Measurements from ENCODE around the gene C2orf49.

The C2orf49 gene

GRCh38 chr2:105384216-105384615 lies 46.9 kb downstream of the C2orf49 start:
- DNase-seq, result no peak

GRCh38 chr2:105384861-105385260 lies 47.5 kb downstream of the C2orf49 start:
- no peak for DNase-seq

GRCh38 chr2:105385731-105386540 lies 48.6 kb downstream of the C2orf49 start:
- DNase-seq, result no peak

GRCh38 chr2:105387225-105387624 lies 49.9 kb downstream of the C2orf49 start:
- no peak for DNase-seq

- no peak for DNase-seq
Observed at GRCh38 chr2:105388971-105389381, 51.6 kb downstream of the C2orf49 start.

GRCh38 chr2:105390454-105390853 lies 53.1 kb downstream of the C2orf49 start:
- DNase-seq, result no peak

GRCh38 chr2:105391058-105391627 lies 53.8 kb downstream of the C2orf49 start:
- peak; percentile 66 for DNase-seq

- DNase-seq, result no peak
Observed at GRCh38 chr2:105391763-105392662, 54.7 kb downstream of the C2orf49 start.

- DNase-seq, result no peak
Observed at GRCh38 chr2:105393373-105394055, 56.2 kb downstream of the C2orf49 start.

GRCh38 chr2:105394951-105395611 lies 57.7 kb downstream of the C2orf49 start:
- DNase-seq, result no peak

- DNase-seq, result no peak
Observed at GRCh38 chr2:105395691-105396090, 58.4 kb downstream of the C2orf49 start.

- DNase-seq, result peak; percentile 96
Observed at GRCh38 chr2:105396254-105397024, 59.1 kb downstream of the C2orf49 start.

GRCh38 chr2:105397025-105397722 lies 59.8 kb downstream of the C2orf49 start:
- peak; percentile 73 for DNase-seq

- DNase-seq, result no peak
Observed at GRCh38 chr2:105397953-105398335, 60.6 kb downstream of the C2orf49 start.

- DNase-seq, result peak; percentile 90
Observed at GRCh38 chr2:105398336-105399206, 61.2 kb downstream of the C2orf49 start, which contains the start of gene FHL2. Gene FHL2 (minus strand): TSS chr2:105399051. CDS start chr2:105386516, 12,535 bp downstream.

All from islet precursor cell (in vitro differentiated cells).